Lower lobe of right lung (tissue), 2 donors: ENCODE data around the gene NR3C1. TPM values are rescaled to one million over a fixed set of nuclear protein-coding genes. Genes with fewer than 3 reads are reported as not detected.

ENCODE experiments used
- ATAC-seq, 2 donors: fragments of 200-7000 bp; cut with Tn5 transposase; one replicate each; pipeline ENCODE4 v1.9.1; 2020 to 2022; ENCODE audit warnings: mild to moderate bottlenecking in 2 of 2, moderate library complexity in 2 of 2
- DNase-seq: peaks from one replicate; pipeline ENCODE4 v3.0.0-alpha.2; 2020
- H3K27ac ChIP-seq: fragments of 200-600 bp; one replicate; pipeline ENCODE4 v1.8.0; 2022
- H3K27me3 ChIP-seq: fragments of 200-600 bp; one replicate; pipeline ENCODE4 v1.8.0; 2022; ENCODE audit warnings: low read depth
- H3K36me3 ChIP-seq: fragments of 200-600 bp; one replicate; pipeline ENCODE4 v1.8.0; 2022; ENCODE audit warnings: mild to moderate bottlenecking
- H3K4me1 ChIP-seq: fragments of 200-600 bp; one replicate; pipeline ENCODE4 v1.8.0; 2022
- H3K4me3 ChIP-seq: fragments of 200-600 bp; one replicate; pipeline ENCODE4 v1.8.0; 2022; ENCODE audit warnings: mild to moderate bottlenecking
- H3K9me3 ChIP-seq: fragments of 200-600 bp; one replicate; pipeline ENCODE4 v1.8.0; 2022
- intact Hi-C: fragments of 100-400 bp; cut with DNase I; formaldehyde crosslinking; loops from one replicate; pipeline ENCODE4 v1.11.0; 2022
- total RNA-seq: library from RNA; stranded (reverse); fragmentation: NEBNext Ultra II Directional; extraction: Animal tissue kit (Norgen Biotek cat#: 25700); gene quantifications from one replicate; pipeline ENCODE4 v1.2.1, GENCODE V29; 2021
- TF ChIP-seq, protein P1 (sequence below): fragments of 200-600 bp; IDR thresholded peaks from one replicate; pipeline ENCODE4 v1.8.0; 2022; ENCODE audit warnings: antibody characterized with exemption, mild to moderate bottlenecking
- donor health status: DM: no; HTN: yes; CAD: no; lungs with severe emphysema.

Gene NR3C1
- total RNA-seq, 1 donor from 2014 or later: 110 TPM

DNA sequence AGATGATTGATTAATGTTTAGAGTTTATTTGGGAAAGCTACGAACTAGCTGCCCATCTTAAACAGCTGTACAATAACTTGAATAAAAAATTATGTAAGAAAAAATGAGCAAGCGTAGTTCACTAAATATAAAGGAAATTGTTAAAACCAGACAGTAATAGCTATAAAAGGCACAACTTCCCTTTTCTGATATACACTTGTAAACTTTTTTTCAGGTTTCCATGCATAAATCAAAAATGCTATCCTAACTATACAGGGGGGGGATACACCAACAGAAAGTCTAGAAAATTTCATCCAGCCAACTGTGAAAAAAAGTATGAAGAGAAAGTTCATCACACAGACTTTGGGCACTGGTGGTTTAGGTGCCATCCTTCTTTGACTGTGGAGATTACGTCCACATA lies 122.3 kb downstream of the NR3C1 start:
- TF ChIP-seq, protein P1, sequence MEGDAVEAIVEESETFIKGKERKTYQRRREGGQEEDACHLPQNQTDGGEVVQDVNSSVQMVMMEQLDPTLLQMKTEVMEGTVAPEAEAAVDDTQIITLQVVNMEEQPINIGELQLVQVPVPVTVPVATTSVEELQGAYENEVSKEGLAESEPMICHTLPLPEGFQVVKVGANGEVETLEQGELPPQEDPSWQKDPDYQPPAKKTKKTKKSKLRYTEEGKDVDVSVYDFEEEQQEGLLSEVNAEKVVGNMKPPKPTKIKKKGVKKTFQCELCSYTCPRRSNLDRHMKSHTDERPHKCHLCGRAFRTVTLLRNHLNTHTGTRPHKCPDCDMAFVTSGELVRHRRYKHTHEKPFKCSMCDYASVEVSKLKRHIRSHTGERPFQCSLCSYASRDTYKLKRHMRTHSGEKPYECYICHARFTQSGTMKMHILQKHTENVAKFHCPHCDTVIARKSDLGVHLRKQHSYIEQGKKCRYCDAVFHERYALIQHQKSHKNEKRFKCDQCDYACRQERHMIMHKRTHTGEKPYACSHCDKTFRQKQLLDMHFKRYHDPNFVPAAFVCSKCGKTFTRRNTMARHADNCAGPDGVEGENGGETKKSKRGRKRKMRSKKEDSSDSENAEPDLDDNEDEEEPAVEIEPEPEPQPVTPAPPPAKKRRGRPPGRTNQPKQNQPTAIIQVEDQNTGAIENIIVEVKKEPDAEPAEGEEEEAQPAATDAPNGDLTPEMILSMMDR: no peak
- Histone ChIP-seq H3K4me1 (peaks cover 2% of the 10 kb centered on the region), H3K36me3 (peaks cover 28% of the 10 kb centered on the region), H3K9me3 (no peaks in the 10 kb centered on the region), H3K27me3 (no peaks in the 10 kb centered on the region), H3K4me3 (no peak overlapping the region), H3K27ac (no peak overlapping the region)
- DNase-seq: no peak
- intact Hi-C loops: no loop called here
- no peak for ATAC-seq

DNA sequence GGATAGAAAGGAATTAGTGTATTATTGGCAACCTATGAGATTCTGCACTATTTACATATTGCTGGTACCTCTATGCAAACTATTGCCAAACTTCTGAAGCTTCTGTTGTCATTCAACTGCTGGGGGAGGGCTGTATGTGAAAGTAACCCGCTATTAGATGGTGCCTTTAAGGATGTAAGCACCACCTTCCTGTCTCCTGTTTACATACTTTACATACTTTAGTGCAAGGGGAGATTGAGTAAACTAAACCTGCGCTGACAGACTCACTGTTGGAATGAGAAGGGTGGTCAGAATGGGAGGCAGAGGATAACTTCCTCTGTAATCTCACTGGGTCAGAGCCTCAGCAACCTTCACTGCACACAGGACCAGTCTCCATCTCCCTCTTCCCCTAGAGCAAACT lies 123.8 kb downstream of the NR3C1 start:
- Histone ChIP-seq H3K36me3 (peaks cover 28% of the 10 kb centered on the region), H3K27ac (no peak overlapping the region), H3K9me3 (no peaks in the 10 kb centered on the region), H3K4me1 (no peaks in the 10 kb centered on the region), H3K27me3 (no peaks in the 10 kb centered on the region), H3K4me3 (no peak overlapping the region)
- peak in 1 of 2 donors; percentile 52 for ATAC-seq
- DNase-seq: no peak
- TF ChIP-seq, protein P1: no peak
- intact Hi-C loops: no loop called here

GRCh38 chr5:143277536-143277935 lies 126.0 kb downstream of the NR3C1 start:
- Histone ChIP-seq H3K27ac (no peak overlapping the region), H3K36me3 (peaks cover 23% of the 10 kb centered on the region), H3K4me1 (no peaks in the 10 kb centered on the region), H3K4me3 (no peak overlapping the region), H3K27me3 (no peaks in the 10 kb centered on the region), H3K9me3 (no peaks in the 10 kb centered on the region)
- intact Hi-C loops: no loop called here
- no peak for ATAC-seq
- DNase-seq: no peak
- TF ChIP-seq, protein P1: no peak

GRCh38 chr5:143275512-143276363 lies 127.7 kb downstream of the NR3C1 start:
- ATAC-seq (no peak), DNase-seq (no peak)
- H3K9me3 ChIP-seq: no peaks in the 10 kb centered on the region
- H3K36me3 ChIP-seq: peaks cover 13% of the 10 kb centered on the region
- H3K27me3 ChIP-seq: no peaks in the 10 kb centered on the region
- H3K4me1 ChIP-seq: no peaks in the 10 kb centered on the region
- TF ChIP-seq, protein P1: no peak
- intact Hi-C loops: no loop called here
- H3K27ac ChIP-seq: no peak overlapping the region
- no peak overlapping the region for H3K4me3 ChIP-seq

DNA sequence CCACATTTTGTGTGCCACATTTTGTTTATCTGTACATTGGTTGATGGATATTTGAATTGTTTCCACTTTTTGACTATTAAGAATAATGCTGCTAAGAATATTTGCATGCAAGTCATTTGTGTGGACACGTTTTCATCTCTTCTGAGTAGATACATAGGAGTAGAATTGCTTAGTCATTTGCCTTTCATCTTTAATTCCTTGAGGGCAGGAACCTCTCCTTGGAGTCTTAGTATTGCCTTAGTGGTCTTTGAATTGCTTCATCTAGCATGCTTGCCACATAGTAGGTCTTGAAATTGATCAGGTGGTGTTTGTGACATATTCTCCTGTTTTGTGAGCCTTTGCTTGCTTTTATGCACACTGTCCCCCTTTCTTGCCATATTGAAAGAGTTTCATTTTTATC lies 128.5 kb downstream of the NR3C1 start:
- Histone ChIP-seq H3K9me3 (peaks cover 2% of the 10 kb centered on the region), H3K36me3 (peaks cover 12% of the 10 kb centered on the region), H3K4me3 (no peak overlapping the region), H3K27me3 (no peaks in the 10 kb centered on the region), H3K4me1 (no peaks in the 10 kb centered on the region), H3K27ac (no peak overlapping the region)
- ATAC-seq (no peak), DNase-seq (no peak)
- intact Hi-C loops: no loop called here
- TF ChIP-seq, protein P1: no peak
